HG02678 (cell line): ENCODE data around the gene TCERG1L.

ENCODE experiments used
- ATAC-seq: cut with Tn5 transposase; IDR thresholded peaks from one replicate; pipeline ENCODE4 v1.9.1; 2021; ENCODE audit warnings: mild to moderate bottlenecking, moderate library complexity; ENCODE audit not compliant: unreplicated experiment

The TCERG1L gene

DNA sequence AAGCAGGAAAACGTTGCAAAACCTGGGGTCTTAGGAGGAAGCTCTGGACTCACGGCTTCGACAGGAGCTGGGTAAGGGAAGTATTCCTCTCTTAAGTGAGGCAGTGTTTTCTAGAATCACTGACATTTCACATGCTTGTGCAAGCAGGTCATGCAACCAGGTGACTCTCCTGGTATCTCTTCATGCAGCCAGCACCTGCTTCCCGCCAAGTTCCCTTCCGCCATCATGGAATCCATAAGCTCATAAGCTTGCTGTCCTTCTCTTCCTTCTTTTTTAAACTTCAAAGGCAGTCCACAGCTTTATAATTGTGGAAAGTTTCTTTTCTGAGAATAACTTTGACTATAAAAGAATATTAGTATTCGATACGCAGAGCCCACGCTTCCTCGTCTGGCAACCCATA is 256.1 kb downstream of the TCERG1L start:
- ATAC-seq, result no peak

DNA sequence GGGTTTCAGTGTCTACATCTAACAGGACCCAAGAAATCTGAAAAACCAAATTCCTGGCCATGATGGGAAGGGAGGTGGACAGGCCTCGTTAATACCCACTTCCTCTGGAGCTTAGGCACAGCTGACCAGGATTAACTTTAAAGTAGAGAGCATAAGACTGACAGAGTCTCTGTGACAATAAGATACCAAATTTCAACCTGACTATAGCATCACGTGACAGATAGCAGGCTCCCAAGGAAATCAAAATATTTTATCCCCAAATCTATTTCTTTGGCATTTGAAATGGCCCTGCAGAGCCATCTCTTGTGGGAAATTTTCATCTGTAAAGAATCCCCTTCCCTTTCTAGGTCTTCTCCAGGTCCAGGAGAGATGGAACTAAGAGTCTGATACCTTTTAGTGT is 258.3 kb downstream of the TCERG1L start:
- no peak for ATAC-seq

DNA sequence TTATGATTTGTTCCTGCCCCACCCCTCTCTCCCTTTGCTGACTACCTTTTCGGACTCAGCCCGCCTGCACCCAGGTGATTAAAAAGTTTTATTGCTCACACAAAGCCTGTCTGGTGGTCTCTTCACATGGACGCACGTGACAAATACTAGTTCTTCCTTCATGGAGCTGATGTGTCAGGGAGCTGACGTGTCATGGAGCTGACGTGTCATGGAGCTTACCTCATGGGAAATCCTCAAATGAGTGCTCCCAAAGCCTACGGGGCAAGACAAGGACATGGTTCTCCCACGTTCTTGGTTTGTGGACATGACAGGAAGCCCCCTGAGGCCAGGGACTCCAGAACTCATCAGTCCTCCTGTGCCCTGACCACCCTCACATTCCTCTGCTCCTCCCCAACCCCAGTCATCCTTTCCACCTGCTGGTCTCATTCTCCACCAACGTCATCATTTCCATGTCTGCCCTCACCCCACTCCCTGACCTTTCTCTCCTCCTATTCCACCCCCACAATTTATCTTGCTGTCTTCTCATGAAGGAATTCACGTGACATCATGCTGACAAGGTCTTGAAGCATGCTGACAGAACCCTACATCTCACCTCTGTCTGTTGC is 261.3 kb downstream of the TCERG1L start:
- ATAC-seq, result no peak

DNA sequence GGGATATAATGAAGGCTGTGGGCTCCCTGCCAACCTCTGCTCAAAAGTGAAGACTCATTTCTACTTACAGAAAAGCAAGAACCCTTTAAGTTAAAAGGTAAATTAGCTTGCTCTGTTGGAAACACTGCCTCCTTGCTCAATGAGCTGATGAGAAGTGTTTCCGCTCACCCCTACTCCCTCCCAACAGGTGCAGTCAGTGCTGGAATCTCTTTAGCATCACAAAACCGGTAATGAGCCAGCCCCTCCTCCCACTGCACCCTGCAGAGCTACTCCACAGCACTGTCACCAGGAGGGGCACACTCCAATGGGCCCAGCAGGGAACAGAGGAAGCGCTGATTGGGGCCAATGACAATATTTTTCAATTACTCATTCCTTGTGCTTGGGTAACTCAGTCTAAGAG is 262.5 kb downstream of the TCERG1L start:
- ATAC-seq, result no peak

DNA sequence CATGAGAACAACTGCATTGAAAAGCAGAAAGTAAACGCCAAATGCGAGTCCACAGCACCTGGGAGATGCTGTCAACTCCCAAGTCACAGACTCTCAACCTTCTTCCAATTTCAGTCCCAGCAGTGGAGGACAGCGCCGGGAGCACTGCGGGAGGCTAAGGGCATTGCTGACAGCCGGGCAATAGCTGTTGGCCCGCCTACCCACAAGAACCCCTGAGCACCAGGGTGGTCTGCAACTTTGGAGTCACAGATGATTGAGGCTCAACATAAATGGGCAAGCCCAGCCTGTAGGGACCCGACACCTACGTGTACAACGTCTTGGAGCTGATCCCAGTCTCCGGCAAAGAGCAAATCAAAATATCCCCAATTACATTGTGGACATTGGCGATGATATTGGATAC is 262.9 kb downstream of the TCERG1L start:
- no peak for ATAC-seq

DNA sequence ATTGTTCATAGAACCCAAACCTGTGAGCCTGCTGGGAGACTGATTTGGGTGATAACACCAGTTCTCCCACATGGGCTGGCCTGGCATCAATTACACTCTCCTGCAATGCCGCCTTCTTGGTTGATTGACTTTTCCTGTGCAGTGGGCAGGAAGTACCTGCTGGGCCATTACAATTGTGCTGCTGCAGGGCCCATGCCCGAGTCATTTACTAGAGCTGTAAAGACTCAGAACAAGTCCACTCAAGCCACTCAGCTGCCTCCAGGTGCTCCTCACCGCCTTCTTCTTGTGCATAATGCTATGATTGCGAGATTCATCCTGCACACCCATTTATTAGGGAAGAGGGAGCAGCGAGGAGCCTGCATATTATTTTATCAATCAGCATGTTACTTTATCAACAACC is 264.0 kb downstream of the TCERG1L start:
- no peak for ATAC-seq

DNA sequence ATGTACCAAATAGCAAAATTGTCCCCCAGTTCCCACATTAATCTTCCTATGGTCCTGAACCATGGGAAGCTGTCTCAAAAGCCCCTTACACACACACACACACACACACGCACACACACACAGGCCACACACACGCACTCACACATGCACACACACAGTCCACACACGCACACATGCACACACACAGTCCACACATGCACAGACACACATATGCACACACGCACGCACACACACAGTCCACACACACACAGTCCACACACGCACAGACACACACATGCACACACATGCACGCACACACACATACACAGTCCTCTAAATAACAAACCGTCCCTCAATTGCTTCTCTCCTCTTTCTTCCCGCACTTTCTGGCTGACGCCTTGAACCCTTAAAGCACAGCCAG is 265.3 kb downstream of the TCERG1L start:
- ATAC-seq, result no peak

DNA sequence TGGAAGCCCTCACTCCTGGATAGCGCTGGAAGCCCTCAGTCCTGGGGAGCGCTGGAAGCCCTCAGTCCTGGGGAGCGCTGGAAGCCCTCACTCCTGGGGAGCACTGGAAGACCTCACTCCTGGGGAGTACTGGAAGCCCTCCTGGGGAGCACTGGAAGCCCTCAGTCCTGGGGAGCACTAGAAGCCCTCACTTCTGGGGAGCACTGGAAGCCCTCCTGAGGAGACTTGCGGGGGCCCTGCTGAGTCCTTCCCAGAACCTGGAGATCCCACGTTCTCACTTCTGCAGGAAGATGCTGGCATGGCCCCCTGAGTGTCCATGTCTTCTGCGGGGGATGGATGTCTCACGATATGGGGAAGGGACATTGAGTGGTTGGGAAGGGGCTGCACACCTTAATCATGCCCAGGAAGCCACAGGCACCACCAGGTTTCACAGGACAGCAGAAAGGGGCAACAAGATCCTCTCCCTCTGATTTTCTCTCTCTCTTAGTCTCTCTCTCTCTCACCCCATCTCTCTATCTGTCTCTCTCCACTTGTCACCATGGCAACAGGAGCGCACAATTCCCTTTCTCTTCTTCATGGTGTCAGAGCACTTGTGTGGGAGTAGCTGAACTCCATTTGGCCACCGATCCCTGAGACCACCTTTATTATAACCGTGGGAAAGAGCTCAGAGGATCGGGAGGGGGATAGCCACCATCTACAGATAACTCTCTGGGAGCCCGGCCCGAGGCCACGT is 267.0 kb downstream of the TCERG1L start:
- no peak for ATAC-seq

DNA sequence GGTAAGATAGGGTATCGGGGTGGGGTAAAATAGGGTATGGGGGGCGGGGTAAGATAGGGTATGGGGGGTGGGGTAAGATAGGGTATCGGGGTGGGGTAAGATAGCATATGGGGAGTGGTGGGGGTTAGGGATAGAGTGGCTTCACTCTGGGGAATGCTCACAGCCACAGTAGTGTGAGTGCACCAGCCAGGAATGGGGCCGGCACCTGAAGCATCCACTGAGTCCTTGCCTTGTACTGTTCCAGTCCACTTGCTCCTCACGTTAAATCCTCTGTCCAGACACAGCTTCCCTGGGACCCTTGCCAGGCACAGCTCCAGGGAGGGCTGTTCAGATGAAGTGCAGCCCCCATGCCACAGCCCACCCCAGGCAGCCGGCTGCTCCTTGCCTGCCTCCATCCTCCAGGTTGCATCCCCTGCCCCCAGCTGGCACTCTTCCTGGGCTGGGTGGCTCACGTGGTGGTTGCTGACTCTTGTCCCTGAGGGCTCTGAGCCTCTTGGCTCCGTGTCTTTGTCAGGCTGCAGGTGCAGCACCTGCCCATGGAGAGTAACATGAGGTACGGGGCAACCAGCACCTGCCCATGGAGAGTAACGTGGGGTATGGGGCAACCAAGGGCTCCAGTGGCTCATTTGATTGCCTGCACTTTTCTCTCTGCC is 268.4 kb downstream of the TCERG1L start:
- ATAC-seq, result no peak
